Activated naive CD8-positive, alpha-beta T cell treated with anti-CD3 and anti-CD28 coated beads, Interleukin-2, amount 50 U/mL, for 24 hours (primary cell): ENCODE measurements around the gene RNF223.
A peak's percentile ranks its signal among the peaks of the same experiment; 100 is the strongest.

Experiments
- ATAC-seq: fragments of 150-1000 bp; cut with Tn5 transposase; one replicate; pipeline ENCODE4 v1.10.0; 2021
- DNase-seq: peaks from one replicate; pipeline ENCODE4 v3.0.0; 2021
- H3K27ac Mint-ChIP-seq: one replicate; pipeline ENCODE4 v1.8.0; 2021; ENCODE audit warnings: mild to moderate bottlenecking, mixed read lengths
- H3K27me3 Mint-ChIP-seq: one replicate; pipeline ENCODE4 v1.8.0; 2021; ENCODE audit warnings: mixed read lengths
- H3K36me3 Mint-ChIP-seq: one replicate; pipeline ENCODE4 v1.8.0; 2021; ENCODE audit warnings: low read depth, mixed read lengths
- H3K4me1 Mint-ChIP-seq: one replicate; pipeline ENCODE4 v1.8.0; 2021; ENCODE audit warnings: mixed read lengths
- H3K4me3 Mint-ChIP-seq: one replicate; pipeline ENCODE4 v1.8.0; 2021; ENCODE audit warnings: mild to moderate bottlenecking, moderate library complexity, mixed read lengths
- H3K9me3 Mint-ChIP-seq: one replicate; pipeline ENCODE4 v1.8.0; 2021; ENCODE audit warnings: mixed read lengths

The RNF223 gene

DNA sequence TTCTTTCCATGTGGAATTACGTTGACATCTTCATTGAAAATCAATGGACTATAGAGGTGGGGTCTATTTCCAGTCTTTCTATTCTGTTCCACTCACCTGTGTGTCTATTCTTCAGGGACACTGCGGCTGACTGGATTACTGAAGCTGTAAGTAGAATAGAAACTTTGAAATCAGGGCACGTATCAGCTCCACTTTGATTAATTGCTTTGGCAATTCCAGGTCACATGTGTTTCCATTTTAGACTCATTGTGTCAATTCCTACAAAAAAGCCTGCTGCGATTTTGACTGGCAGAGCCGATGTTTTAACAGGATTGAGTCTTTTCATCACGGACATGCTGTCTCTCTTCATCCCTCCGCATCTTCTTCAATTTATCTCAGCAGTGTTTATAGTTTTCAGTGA, 20.9 kb upstream of the RNF223 start:
- no peak overlapping the region for H3K27ac Mint-ChIP-seq
- peaks cover 5% of the 10 kb centered on the region for H3K27me3 Mint-ChIP-seq
- DNase-seq (no peak), ATAC-seq (no peak)
- peaks cover 22% of the 10 kb centered on the region for H3K9me3 Mint-ChIP-seq
- H3K4me1 Mint-ChIP-seq, result peaks cover 36% of the 10 kb centered on the region
- no peak overlapping the region for H3K4me3 Mint-ChIP-seq
- H3K36me3 Mint-ChIP-seq, result peaks cover 37% of the 10 kb centered on the region

DNA sequence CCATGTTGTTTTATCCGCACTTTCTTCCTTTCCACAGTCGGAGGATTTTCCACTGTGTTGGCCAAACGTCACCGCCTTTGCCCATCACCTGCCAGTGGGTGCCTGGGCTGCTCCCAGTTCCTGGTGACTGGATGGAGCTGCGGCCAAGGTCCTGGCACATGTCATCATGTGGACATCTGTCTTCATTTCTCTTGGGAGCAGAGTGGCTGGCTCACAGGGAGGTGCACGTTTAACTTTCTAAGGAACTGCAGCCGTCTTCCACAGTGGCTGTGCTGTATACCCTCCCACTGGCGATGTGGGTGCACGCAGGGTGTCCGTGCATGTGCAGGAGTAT, 19.5 kb upstream of the RNF223 start:
- Mint-ChIP-seq H3K4me1 (peaks cover 22% of the 10 kb centered on the region), H3K9me3 (peaks cover 8% of the 10 kb centered on the region), H3K27me3 (no peaks in the 10 kb centered on the region), H3K27ac (no peak overlapping the region), H3K4me3 (no peak overlapping the region), H3K36me3 (peaks cover 26% of the 10 kb centered on the region)
- ATAC-seq (no peak), DNase-seq (no peak)

DNA sequence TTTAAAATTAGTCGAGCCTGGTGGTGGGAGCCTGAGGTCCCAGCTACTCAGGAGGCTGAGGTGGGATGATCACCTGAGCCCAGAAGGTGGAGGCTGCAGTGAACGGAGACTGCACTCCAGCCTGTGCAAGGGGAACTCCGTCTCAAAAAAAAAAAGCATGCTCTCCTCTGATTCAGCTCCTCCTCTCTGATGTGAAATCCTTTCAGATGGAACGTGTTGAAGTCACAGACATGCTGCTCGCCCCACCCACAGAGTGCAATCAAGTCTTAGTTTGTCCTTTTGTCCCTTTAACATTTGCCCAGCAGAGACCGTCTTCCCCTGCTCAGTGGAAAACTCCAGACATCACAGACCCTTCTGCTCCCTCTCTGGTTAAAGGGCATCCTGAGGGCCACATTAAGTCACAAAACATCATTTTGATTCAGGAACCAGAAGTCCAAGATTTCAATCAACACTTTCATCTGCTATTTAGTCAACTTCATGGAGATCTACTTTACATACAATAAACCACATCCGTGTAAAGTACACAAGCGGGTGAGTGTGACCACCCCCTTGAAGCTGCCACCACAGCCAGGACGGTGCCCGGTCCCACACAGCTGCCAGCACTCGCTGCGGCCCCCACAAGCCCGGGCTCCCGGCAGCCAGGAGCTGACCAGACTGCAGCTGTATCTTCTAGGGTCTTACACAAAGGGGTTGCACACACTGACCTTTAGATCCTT, 18.9 kb upstream of the RNF223 start:
- no peak for DNase-seq
- Mint-ChIP-seq H3K36me3 (peaks cover 22% of the 10 kb centered on the region), H3K4me1 (peaks cover 17% of the 10 kb centered on the region), H3K27me3 (no peaks in the 10 kb centered on the region), H3K9me3 (peaks cover 7% of the 10 kb centered on the region), H3K27ac (no peak overlapping the region), H3K4me3 (no peak overlapping the region)
- peak; percentile 54 for ATAC-seq

DNA sequence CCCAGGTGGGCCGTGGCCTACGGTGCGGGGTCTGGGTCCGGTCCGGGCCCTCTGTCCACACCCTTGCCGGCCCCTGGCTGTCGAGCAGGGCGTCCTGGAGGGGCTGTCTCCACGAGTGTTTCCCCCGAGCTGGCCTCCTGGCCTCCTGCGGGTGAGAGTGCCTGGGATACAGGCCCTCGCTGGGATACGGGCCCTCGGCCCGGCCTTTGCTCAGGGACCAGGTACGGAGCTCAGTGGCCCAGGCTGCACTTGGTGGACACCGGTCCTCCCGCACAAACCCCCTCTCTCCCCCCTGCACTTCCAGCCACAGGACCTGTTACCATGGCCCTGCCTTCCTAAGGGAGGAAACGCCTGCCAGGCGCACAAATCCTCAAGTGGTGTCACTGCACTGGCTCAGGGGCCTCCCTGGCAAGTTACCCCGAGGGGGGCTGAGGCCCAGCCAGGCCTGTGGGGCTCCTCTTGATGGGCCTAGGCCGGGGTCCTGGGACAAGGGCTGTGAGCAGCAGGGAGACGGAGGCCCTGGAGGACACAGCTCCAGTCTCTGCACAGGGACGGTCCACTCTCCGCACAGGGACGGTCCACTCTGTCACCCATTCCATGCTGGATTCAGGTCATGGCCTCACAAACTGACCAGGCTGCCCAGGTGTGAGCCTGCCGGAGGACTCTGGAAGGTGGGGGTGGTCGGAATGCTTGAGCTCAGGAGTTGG, 18.2 kb upstream of the RNF223 start:
- H3K9me3 Mint-ChIP-seq, result peaks cover 4% of the 10 kb centered on the region
- DNase-seq (no peak), ATAC-seq (no peak)
- peaks cover 12% of the 10 kb centered on the region for H3K4me1 Mint-ChIP-seq
- no peaks in the 10 kb centered on the region for H3K27me3 Mint-ChIP-seq
- H3K36me3 Mint-ChIP-seq, result peaks cover 18% of the 10 kb centered on the region
- no peak overlapping the region for H3K27ac Mint-ChIP-seq
- no peak overlapping the region for H3K4me3 Mint-ChIP-seq

DNA sequence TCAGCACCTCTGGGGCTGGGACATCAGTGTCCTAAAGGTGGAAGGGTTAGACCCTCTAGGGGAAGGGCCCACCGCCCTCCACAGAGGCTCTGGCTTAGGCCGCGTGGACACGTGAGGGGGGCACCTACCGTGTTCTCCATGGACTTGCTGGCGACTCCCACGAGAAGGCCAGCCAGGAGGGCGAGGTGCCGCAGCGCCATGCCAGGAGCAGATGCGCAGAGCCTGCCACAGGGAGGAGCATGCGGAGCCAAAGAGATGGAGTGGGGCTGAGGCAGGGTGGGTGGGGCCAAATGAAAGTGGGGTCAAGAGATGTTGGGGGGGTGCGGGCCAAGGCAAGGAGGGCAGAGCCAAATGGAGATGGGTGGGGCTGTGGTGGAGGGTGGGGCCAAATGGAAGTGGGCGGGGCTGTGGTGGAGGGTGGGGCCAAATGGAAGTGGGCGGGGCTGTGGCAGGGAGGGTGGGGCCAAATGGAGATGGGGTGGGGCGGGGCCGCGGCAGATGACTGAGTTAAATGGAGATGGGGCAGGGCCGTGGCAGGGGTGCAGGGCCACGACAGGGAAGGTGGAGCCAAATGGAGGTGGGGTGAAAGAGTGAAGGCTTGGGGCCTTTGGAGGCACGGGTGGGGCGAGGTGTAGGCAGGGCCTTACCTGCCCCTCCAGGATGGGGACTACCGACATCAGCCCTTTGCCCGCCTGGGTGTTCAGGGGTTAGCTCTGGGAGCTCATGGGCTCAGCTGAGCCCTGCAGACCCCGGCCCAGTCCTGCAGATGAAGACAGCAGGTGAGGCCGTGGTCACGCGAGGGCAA, 17.4 kb upstream of the RNF223 start:
- Mint-ChIP-seq H3K27ac (no peak overlapping the region), H3K36me3 (peaks cover 15% of the 10 kb centered on the region), H3K4me3 (no peak overlapping the region), H3K4me1 (peaks cover 12% of the 10 kb centered on the region), H3K9me3 (peaks cover 4% of the 10 kb centered on the region), H3K27me3 (no peaks in the 10 kb centered on the region)
- DNase-seq (no peak), ATAC-seq (no peak)

DNA sequence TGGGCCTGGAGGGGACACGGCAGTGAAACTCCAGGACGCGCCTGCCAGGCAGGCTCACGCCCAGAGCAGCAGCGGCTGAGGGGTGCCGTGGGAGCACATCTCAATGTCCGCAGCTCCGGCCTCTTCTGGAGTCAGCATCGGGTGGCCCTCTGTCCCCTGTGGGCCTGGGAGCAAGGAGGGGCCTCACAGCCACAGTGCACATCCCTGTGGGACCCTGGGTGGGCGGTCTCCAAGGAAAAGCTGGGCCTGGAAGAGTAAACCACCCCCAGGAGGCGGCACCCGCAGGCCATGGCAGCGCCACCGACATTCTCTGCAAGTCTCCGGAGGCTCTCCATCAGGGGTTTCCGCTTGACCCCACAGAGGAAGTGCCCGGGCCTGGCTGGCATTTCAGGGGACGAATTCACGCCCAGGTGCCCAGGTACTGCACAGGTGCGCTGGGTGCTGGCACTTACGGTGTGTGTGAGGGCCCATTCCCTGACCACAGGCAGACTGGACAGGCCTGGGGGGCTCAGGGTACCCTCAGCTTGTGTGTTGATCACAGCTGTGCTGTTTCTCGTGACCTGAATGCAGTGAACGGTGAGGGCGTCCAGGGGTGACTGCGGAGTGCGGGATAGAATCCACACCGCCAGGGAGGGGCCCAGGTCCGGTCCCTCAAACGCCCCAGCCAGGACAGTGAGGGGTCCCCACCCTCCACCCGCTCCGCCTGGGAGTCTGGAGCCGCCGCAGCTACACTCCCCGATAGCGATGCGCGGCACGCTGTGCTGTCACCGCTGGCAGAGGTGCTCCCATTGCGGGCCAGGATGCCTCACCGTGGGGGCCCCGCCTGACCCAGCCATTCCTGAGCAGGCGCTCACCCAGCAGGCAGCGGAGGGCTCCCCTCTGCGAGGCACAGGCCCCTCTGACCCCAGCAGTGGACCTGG, 16.6 kb upstream of the RNF223 start:
- peaks cover 4% of the 10 kb centered on the region for H3K9me3 Mint-ChIP-seq
- H3K4me3 Mint-ChIP-seq, result no peak overlapping the region
- no peak for ATAC-seq
- H3K36me3 Mint-ChIP-seq, result peaks cover 12% of the 10 kb centered on the region
- no peaks in the 10 kb centered on the region for H3K27me3 Mint-ChIP-seq
- no peak overlapping the region for H3K27ac Mint-ChIP-seq
- DNase-seq, result no peak
- peaks cover 12% of the 10 kb centered on the region for H3K4me1 Mint-ChIP-seq

DNA sequence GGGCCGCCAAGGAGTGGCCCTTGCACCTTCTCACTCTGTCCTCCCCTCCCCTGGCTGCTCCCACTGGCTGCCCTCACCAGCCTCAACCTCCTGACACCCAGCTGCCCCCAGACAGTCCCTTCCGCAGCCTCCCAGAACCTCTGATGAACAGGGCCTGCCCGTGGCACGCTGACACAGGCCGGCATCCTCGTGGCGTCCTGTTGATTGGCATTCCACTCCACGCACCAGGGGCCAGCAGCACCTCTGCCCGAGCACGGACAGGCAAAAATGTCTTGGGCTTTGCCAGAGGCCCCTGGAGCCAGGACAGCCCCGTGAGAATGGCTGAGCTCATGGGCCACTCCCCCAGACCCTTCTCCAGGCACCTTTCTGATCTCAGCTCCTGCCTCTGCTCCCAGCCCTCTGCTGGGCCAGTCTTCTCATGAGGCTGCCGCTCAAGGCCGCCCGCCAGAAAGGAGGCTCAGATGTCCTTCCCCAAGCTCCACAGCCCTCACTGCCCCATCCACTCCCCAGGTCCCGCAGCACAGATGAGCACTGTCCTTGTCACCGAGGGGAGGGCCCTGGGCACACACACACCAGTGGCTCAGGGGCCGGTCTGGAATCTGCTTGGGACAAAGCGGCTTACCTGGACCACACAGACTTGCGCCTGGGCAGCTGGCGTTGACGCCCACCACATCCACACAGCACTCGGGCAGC, 15.8 kb upstream of the RNF223 start:
- ATAC-seq (no peak), DNase-seq (no peak)
- Mint-ChIP-seq H3K27me3 (no peaks in the 10 kb centered on the region), H3K4me1 (peaks cover 12% of the 10 kb centered on the region), H3K27ac (no peak overlapping the region), H3K36me3 (peaks cover 5% of the 10 kb centered on the region), H3K9me3 (no peaks in the 10 kb centered on the region), H3K4me3 (no peak overlapping the region)

DNA sequence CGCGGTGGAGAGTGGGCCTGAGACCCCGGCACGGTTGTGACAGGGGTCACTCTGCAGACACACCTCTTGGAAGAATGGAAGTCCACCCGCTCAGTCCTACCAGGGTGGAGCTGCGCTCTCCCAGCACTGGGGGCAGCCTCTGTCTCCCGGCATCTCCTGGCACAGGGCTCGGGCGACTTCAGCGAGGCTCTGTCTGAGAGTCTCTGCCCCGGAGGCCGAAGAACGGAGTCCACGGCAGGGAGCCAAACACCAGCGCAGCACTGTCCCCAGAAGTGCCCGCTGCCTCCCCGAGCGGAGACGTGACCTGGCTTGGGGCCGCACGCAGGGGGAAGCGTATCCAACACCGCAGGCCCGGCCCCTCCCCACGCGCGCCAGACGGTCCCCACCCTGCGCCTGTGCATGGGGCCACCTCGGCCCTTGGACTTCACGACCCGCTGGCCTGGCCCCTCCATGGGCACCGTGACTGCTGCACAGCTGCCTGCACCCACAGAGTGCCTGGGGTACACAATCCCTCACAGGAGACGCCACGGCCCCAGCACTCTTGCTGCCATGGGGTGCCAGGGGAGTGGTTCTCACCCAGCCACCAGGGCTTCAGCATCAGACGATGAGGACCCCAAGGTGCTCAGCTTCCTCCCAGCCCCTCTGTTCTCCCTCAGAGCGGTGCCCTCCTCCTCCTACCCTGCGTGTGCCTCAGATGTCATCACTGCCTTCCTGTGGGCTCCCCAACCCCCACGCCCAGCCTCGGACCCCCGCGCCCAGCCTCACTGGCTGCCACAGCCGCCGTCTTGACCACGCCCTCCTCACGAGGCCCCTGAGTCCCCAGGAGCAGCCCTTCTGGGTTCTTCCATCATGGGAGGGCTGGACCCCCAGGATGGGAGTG, 14.9 kb upstream of the RNF223 start:
- no peak for ATAC-seq
- H3K27me3 Mint-ChIP-seq, result no peaks in the 10 kb centered on the region
- H3K27ac Mint-ChIP-seq, result no peak overlapping the region
- H3K4me3 Mint-ChIP-seq, result no peak overlapping the region
- peaks cover 3% of the 10 kb centered on the region for H3K36me3 Mint-ChIP-seq
- peaks cover 12% of the 10 kb centered on the region for H3K4me1 Mint-ChIP-seq
- DNase-seq, result no peak
- no peaks in the 10 kb centered on the region for H3K9me3 Mint-ChIP-seq

DNA sequence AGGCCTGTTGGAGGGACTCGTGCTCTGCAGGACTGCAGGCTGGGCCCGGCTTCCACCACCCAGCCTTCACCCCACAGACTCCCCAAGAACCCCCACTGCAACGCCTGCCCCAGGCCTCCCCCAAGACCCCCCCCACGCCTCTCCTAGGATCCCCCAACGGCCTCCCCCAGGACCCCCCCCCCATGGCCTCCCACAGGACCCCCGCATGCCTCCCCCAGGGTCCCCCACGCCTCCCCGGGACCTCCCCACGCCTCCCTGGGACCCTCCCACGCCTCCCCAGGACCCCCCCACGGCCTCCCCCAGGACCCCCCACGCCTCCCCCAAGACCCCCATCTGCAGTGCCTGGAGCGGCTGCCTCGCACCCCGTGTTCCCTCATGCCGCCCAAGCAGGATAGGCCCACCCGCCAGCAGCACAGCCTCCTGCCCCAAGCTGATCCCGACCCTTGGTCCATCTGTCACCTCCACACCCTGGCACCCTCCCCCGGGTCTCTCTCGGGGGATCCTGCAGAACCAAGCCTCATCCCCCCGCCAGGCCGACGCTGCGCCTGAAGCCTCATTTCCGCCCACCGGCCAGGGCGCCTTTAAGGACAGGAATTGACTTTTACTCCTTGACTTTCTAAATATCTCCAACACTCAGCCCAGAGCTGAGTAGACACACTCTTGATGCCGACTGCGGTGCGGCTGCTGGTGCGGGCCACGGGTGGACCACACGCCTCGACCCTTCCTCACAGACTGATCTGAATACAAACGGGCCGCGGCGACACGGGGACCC, 14.1 kb upstream of the RNF223 start:
- Mint-ChIP-seq H3K4me1 (peaks cover 6% of the 10 kb centered on the region), H3K4me3 (no peak overlapping the region), H3K27ac (no peak overlapping the region), H3K36me3 (peaks cover 3% of the 10 kb centered on the region), H3K9me3 (no peaks in the 10 kb centered on the region), H3K27me3 (no peaks in the 10 kb centered on the region)
- DNase-seq (peak; percentile 1), ATAC-seq (no peak)

DNA sequence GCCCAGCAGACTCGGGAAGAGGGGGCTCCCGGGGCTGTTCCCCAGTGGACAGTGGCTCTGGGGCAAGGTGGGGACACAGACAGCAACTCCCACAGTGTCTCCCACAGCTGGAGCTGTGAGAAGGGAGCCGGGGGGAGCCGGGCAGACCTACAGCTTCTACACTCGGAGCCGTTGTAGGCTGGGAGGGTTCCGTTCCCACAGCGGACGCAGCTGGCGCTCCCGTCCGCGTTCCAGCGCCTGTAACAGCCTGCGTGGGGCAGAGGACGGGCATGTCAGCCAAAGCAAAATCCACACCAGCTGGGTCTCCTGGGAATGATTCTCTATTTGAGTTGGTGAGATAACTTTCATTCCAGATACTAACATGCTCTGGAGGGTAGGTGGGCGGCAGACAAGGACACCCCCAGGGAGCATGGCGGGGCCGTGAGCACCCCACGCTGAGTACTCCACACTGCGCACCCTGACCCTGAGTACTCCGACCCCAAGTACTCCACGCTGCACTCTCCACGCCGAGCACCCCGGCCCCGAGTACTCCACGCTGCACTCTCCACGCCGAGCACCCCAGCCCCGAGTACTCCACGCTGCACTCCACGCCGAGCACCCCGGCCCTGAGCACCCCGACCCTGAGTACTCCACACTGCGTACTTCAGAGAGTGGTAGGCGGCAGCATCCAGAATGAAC, 13.4 kb upstream of the RNF223 start:
- no peaks in the 10 kb centered on the region for H3K4me1 Mint-ChIP-seq
- no peak overlapping the region for H3K27ac Mint-ChIP-seq
- no peaks in the 10 kb centered on the region for H3K9me3 Mint-ChIP-seq
- ATAC-seq (no peak), DNase-seq (no peak)
- no peaks in the 10 kb centered on the region for H3K27me3 Mint-ChIP-seq
- no peak overlapping the region for H3K4me3 Mint-ChIP-seq
- peaks cover 2% of the 10 kb centered on the region for H3K36me3 Mint-ChIP-seq

DNA sequence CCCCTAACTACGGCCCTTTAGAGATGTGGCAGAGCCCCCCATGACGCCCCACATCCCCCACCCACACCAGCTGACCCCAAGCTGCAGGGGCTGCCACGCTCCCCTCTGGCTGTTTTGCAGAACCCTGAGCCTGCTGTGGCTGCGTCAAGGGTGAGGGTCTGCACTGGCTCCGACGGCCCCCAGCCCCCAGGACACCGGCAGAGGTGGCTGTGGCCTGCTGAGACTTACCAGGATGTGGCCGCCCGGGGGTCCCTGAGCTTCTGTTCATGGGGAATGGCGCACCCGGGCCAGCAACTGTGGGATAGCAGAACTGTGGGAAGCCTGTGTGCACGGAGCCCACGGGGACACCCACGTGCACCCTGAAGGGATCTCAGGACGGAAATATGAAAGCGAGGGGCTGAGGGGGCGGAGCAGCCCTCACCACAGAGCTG, 12.8 kb upstream of the RNF223 start:
- no peaks in the 10 kb centered on the region for H3K9me3 Mint-ChIP-seq
- no peak overlapping the region for H3K27ac Mint-ChIP-seq
- H3K4me3 Mint-ChIP-seq, result no peak overlapping the region
- ATAC-seq, result no peak
- H3K36me3 Mint-ChIP-seq, result peaks cover 2% of the 10 kb centered on the region
- H3K27me3 Mint-ChIP-seq, result no peaks in the 10 kb centered on the region
- no peaks in the 10 kb centered on the region for H3K4me1 Mint-ChIP-seq
- no peak for DNase-seq
